Upper lobe of left lung (tissue), 4 donors: ENCODE measurements around the gene NEO1.

Experiments used
- POLR2A ChIP-seq, 4 donors: fragments of 450-650 bp; IDR thresholded peaks; one replicate each; pipeline ENCODE4 v1.5.1; 2016 to 2017; ENCODE audit warnings: antibody characterized with exemption in 4 of 4, mild to moderate bottlenecking in 2 of 4
- TF ChIP-seq, protein P1 (sequence below), 6 experiments: fragments of 450-650 bp in 4 of 6; fragments of 200-600 bp in 2 of 6; sonication (generic) in 2 of 6; IDR thresholded peaks; one replicate each; pipeline ENCODE4 v1.5.1; 2016 to 2019; ENCODE audit warnings: antibody characterized with exemption in 6 of 6

DNA sequence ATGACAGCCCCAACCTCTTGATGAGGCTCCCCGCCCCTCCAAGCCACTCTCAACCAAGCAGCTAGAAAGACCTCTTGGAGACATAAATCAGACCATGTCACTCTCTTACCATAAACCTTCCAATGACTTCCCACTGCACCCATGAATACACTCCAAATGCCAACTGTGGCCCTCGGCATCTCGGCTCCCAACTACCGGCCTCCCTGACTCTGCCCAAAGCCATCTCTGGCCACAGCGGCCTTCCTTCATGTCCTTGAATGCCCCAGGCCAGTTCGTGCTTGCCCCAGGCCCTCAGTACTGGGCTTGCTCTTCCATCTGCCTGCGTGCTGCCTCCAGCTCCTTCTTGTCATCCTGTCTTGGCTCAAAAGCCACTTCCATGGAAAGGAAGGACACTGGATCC lies 284.5 kb downstream of the NEO1 start:
- TF ChIP-seq, protein P1, sequence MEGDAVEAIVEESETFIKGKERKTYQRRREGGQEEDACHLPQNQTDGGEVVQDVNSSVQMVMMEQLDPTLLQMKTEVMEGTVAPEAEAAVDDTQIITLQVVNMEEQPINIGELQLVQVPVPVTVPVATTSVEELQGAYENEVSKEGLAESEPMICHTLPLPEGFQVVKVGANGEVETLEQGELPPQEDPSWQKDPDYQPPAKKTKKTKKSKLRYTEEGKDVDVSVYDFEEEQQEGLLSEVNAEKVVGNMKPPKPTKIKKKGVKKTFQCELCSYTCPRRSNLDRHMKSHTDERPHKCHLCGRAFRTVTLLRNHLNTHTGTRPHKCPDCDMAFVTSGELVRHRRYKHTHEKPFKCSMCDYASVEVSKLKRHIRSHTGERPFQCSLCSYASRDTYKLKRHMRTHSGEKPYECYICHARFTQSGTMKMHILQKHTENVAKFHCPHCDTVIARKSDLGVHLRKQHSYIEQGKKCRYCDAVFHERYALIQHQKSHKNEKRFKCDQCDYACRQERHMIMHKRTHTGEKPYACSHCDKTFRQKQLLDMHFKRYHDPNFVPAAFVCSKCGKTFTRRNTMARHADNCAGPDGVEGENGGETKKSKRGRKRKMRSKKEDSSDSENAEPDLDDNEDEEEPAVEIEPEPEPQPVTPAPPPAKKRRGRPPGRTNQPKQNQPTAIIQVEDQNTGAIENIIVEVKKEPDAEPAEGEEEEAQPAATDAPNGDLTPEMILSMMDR (IDR thresholded peaks at IDR 0.05) = no peak
- no peak for TF ChIP-seq POLR2A (IDR thresholded peaks at IDR 0.05)
